ENCODE measurements around the gene ZNF709.

GRCh38 chr19:12464769-12465168 is 19.8 kb downstream of the ZNF709 start:
- TF ChIP-seq CTCF (conservative IDR thresholded peaks at IDR 0.05 in 1 of 2, IDR thresholded peaks at IDR 0.05 in 1 of 2; ENCODE audit: extremely low read depth in 1 of 2, insufficient read depth in 1 of 2, low read depth in 1 of 2, low read length in 2 of 2) (no peak), EZH2 (IDR thresholded peaks at IDR 0.05; ENCODE audit: borderline replicate concordance, low read length) (no peak)

All from mammary epithelial cell (primary cell).